H1 (cell line): ENCODE data around the gene SH3RF3. TPM values are rescaled to one million over a fixed set of nuclear protein-coding genes. Genes with fewer than 3 reads are reported as not detected.

ENCODE experiments used
- ASH2L ChIP-seq: fragments of 200-600, 300-600 bp; sonication (generic); IDR thresholded peaks from one replicate; pipeline ENCODE4 v1.7.1; 2017; ENCODE audit warnings: low read length
- CHD7 ChIP-seq: fragments of 300-600 bp; sonication (generic); IDR thresholded peaks from 2 replicates; pipeline ENCODE4 v1.7.1; 2012; ENCODE audit warnings: low read length, moderate library complexity, mild to moderate bottlenecking, inconsistent platforms; ENCODE audit not compliant: insufficient replicate concordance
- FOSL1 ChIP-seq: IDR thresholded peaks from 2 replicates; pipeline ENCODE4 v1.6.1; 2011; ENCODE audit warnings: mild to moderate bottlenecking, low read depth, low read length, moderate library complexity; ENCODE audit not compliant: insufficient read depth
- SIN3A ChIP-seq, 2 experiments: IDR thresholded peaks in 1 of 2; conservative IDR thresholded peaks in 1 of 2; 2 replicates each; pipeline ENCODE4 v1.6.1; 2011 to 2012; ENCODE audit warnings: low read length in 2 of 2, improper control_type of control experiment in 1 of 2, low read depth in 1 of 2, mild to moderate bottlenecking in 1 of 2
- polyA plus RNA-seq, 7 experiments: library from polyadenylated mRNA; depleted of rRNA in 3 of 7; stranded (reverse) in 5 of 7; unstranded in 2 of 7; fragments of >200 nt in 5 of 7; fragments of 200-250 nt in 2 of 7; gene quantifications; 1 replicate in 5 of 7; 2 replicates in 1 of 7; 4 replicates in 1 of 7; pipeline versions ENCODE4 v1.2.1 to v1.2.3, GENCODE V29; 2011 to 2013; ENCODE audit warnings: missing spikeins in 2 of 7, mixed read lengths in 2 of 7
- total RNA-seq: library from RNA; stranded (reverse); fragmentation: NEBNext Ultra II Directional; extraction: Animal tissue kit (Norgen Biotek cat#: 25700); gene quantifications from 2 replicates; pipeline ENCODE4 v1.2.1, GENCODE V29; 2021

The SH3RF3 gene
- total and polyA plus RNA-seq, 2 of the 8 experiments (the other 6 are each of a cell fraction or from before 2014, with no cell fraction given): 0.11 to 0.65 TPM

- TF ChIP-seq SIN3A (conservative IDR thresholded peaks at IDR 0.05 in 1 of 2, IDR thresholded peaks at IDR 0.05 in 1 of 2; ENCODE audit: low read depth in 1 of 2, low read length in 2 of 2) (no peak), FOSL1 (no peak), CHD7 (no peak), ASH2L (no peak)
Measured at GRCh38 chr2:109173311-109174171, 44.5 kb downstream of the SH3RF3 start (continued).
